B cell (primary cell): ENCODE data around the gene CANX. TPM values are rescaled to one million over a fixed set of nuclear protein-coding genes. Genes with fewer than 3 reads are reported as not detected.

Source experiments
- ATAC-seq: fragments of 200-7000 bp; cut with Tn5 transposase; one replicate; pipeline ENCODE4 v1.10.0; 2021; ENCODE audit warnings: low read depth, mild to moderate bottlenecking, moderate number of reproducible peaks, moderate library complexity
- CTCF ChIA-PET: fragments of 350-600 bp; sonication (Branson Sonifier 250); formaldehyde crosslinking; loops from one replicate; lab custom pipeline; 2021; ENCODE audit warnings: antibody characterized with exemption, inconsistent platforms; lab: Charles Lee
- POLR2A ChIA-PET: fragments of 350-600 bp; sonication (Branson Sonifier 250); formaldehyde crosslinking; loops from one replicate; lab custom pipeline; 2021; ENCODE audit warnings: antibody characterized with exemption; lab: Charles Lee
- DNase-seq: peaks from one replicate; pipeline ENCODE4 v3.0.0; 2013
- H2AFZ ChIP-seq: 2 replicates; pipeline ENCODE4 v1.6.1; 2012; ENCODE audit warnings: mild to moderate bottlenecking, low read depth, low read length; ENCODE audit not compliant: insufficient read depth, poor library complexity, severe bottlenecking
- H3K27ac ChIP-seq, 2 donors: 1 replicate in 1 of 2; 2 replicates in 1 of 2; pipeline ENCODE4 v1.5.1; 2012 to 2013; ENCODE audit warnings: low read length in 2 of 2, mild to moderate bottlenecking in 2 of 2, moderate library complexity in 1 of 2
- H3K27me3 ChIP-seq, 4 experiments: fragments of 200-600 bp in 1 of 4; sonication (generic) in 1 of 4; replicated peaks in 1 of 4; 1 replicate in 2 of 4; 2 replicates in 2 of 4; pipeline versions ENCODE4 v1.6.1 to v1.7.0; 2013 to 2016; ENCODE audit warnings: low read length in 3 of 4, mild to moderate bottlenecking in 2 of 4, mixed read lengths in 1 of 4, moderate library complexity in 1 of 4; ENCODE audit not compliant: insufficient read depth in 4 of 4, control insufficient read depth in 3 of 4; ENCODE audit errors: control extremely low read depth in 1 of 4
- H3K36me3 ChIP-seq, 2 experiments: replicated peaks in 1 of 2; 1 replicate in 1 of 2; 2 replicates in 1 of 2; pipeline versions ENCODE4 v1.6.1 to v1.7.1; 2013; ENCODE audit warnings: low read length in 1 of 2; ENCODE audit not compliant: insufficient read depth in 2 of 2, control insufficient read depth in 1 of 2; ENCODE audit errors: control extremely low read depth in 1 of 2, extremely low read depth in 1 of 2
- H3K4me1 ChIP-seq, 2 donors: fragments of 200-600 bp in 1 of 2; sonication (generic) in 1 of 2; 1 replicate in 1 of 2; 2 replicates in 1 of 2; pipeline versions ENCODE4 v1.5.1 to v1.6.1; 2013 to 2017; ENCODE audit warnings: low read length in 2 of 2; ENCODE audit not compliant: control insufficient read depth in 2 of 2, insufficient read depth in 2 of 2
- H3K4me2 ChIP-seq: replicated peaks from 2 replicates; pipeline ENCODE3; 2012; ENCODE audit warnings: mild to moderate bottlenecking, low read depth, low read length; ENCODE audit not compliant: poor library complexity, severe bottlenecking
- H3K4me3 ChIP-seq, 5 experiments: fragments of 200-600 bp in 1 of 5; sonication (generic) in 1 of 5; 1 replicate in 3 of 5; 2 replicates in 2 of 5; pipeline versions ENCODE4 v1.5.1 to v1.7.0; 2011 to 2016; ENCODE audit warnings: low read length in 4 of 5, mild to moderate bottlenecking in 4 of 5, low read depth in 2 of 5, control low read depth in 1 of 5, moderate library complexity in 1 of 5; ENCODE audit not compliant: insufficient read depth in 1 of 5; ENCODE audit errors: control extremely low read depth in 1 of 5, extremely low read depth in 1 of 5
- H3K79me2 ChIP-seq: fragments of 200-600 bp; sonication (generic); one replicate; pipeline ENCODE4 v1.6.0; 2016; ENCODE audit warnings: low read length; ENCODE audit not compliant: control insufficient read depth, insufficient read depth
- H3K9ac ChIP-seq: fragments of 200-600 bp; sonication (generic); 2 replicates; pipeline ENCODE4 v1.6.1; 2017; ENCODE audit warnings: mild to moderate bottlenecking, low read length, moderate library complexity
- H3K9me3 ChIP-seq, 3 donors: one replicate each; pipeline versions ENCODE4 v1.6.1 to v1.7.1; 2013; ENCODE audit warnings: low read length in 2 of 3; ENCODE audit not compliant: control insufficient read depth in 2 of 3, insufficient read depth in 1 of 3; ENCODE audit errors: control extremely low read depth in 1 of 3
- H4K20me1 ChIP-seq: 2 replicates; pipeline ENCODE4 v1.6.0; 2012; ENCODE audit warnings: mild to moderate bottlenecking, low read length; ENCODE audit not compliant: insufficient read depth, control insufficient read depth, poor library complexity, severe bottlenecking
- H3K27ac Mint-ChIP-seq: one replicate; pipeline ENCODE4 v1.8.0; 2021; ENCODE audit warnings: mixed read lengths
- H3K27me3 Mint-ChIP-seq: one replicate; pipeline ENCODE4 v1.8.0; 2021; ENCODE audit warnings: mixed read lengths
- H3K4me1 Mint-ChIP-seq: one replicate; pipeline ENCODE4 v1.8.0; 2021; ENCODE audit warnings: mixed read lengths
- H3K4me3 Mint-ChIP-seq: one replicate; pipeline ENCODE4 v1.8.0; 2021; ENCODE audit warnings: mixed read lengths
- H3K9me3 Mint-ChIP-seq: one replicate; pipeline ENCODE4 v1.8.0; 2022; ENCODE audit warnings: mixed read lengths; ENCODE audit not compliant: insufficient read depth
- EZH2 ChIP-seq: IDR thresholded peaks from 2 replicates; pipeline ENCODE4 v1.6.1; 2012; ENCODE audit warnings: borderline replicate concordance, low read depth, mild to moderate bottlenecking, moderate library complexity, low read length; ENCODE audit not compliant: insufficient read depth, poor library complexity, severe bottlenecking
- WGBS: methylation state at CpG from one replicate; pipeline ENCODE4 v1.1.5; 2013; ENCODE audit warnings: missing lambda C conversion rate; ENCODE audit not compliant: insufficient coverage; 5-methylcytosine and 5-hydroxymethylcytosine counted together
- intact Hi-C: fragments of 100-400 bp; cut with micrococcal nuclease; formaldehyde crosslinking; loops from one replicate; pipeline ENCODE4 v1.10.0; 2022
- polyA plus RNA-seq: library from polyadenylated mRNA; depleted of rRNA; stranded (reverse); fragments of >200 nt; gene quantifications from 2 replicates; pipeline ENCODE4 v1.2.3, GENCODE V29; 2012
- total RNA-seq, 2 donors: library from RNA; stranded (reverse); fragments of 120-200 nt in 1 of 2; gene quantifications; 1 replicate in 1 of 2; 2 replicates in 1 of 2; pipeline versions ENCODE4 v1.2.3 to v1.2.4, GENCODE V29; 2013 to 2022
- TF ChIP-seq, protein P1 (sequence below): fragments of 200-600 bp; IDR thresholded peaks from one replicate; pipeline ENCODE4 v1.8.0; 2022; ENCODE audit warnings: antibody characterized with exemption, mild to moderate bottlenecking

CANX gene
- total and polyA plus RNA-seq, 2 donors (not counting 1 experiment from before 2014, with no cell fraction given), result 21.0 to 179 TPM

GRCh38 chr5:179766726-179767455 lies 68.1 kb downstream of the CANX start:
- intact Hi-C loops, result no loop called here
- no peak overlapping the region for H3K4me2 ChIP-seq
- H3K79me2 ChIP-seq, result peaks cover 77% of the 10 kb centered on the region
- Mint-ChIP-seq H3K4me1 (peaks cover 25% of the 10 kb centered on the region), H3K4me3 (no peak overlapping the region), H3K27me3 (no peaks in the 10 kb centered on the region), H3K9me3 (no peaks in the 10 kb centered on the region), H3K27ac (no peak overlapping the region)
- no peaks in the 10 kb centered on the region for H3K27me3 ChIP-seq
- no peak for TF ChIP-seq EZH2
- TF ChIP-seq, protein P1, sequence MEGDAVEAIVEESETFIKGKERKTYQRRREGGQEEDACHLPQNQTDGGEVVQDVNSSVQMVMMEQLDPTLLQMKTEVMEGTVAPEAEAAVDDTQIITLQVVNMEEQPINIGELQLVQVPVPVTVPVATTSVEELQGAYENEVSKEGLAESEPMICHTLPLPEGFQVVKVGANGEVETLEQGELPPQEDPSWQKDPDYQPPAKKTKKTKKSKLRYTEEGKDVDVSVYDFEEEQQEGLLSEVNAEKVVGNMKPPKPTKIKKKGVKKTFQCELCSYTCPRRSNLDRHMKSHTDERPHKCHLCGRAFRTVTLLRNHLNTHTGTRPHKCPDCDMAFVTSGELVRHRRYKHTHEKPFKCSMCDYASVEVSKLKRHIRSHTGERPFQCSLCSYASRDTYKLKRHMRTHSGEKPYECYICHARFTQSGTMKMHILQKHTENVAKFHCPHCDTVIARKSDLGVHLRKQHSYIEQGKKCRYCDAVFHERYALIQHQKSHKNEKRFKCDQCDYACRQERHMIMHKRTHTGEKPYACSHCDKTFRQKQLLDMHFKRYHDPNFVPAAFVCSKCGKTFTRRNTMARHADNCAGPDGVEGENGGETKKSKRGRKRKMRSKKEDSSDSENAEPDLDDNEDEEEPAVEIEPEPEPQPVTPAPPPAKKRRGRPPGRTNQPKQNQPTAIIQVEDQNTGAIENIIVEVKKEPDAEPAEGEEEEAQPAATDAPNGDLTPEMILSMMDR, result no peak
- H3K27ac ChIP-seq, result no peak overlapping the region
- ChIA-PET CTCF (interaction anchor here (0.6 to 1.7 kb wide), 6 partner anchors 13 to 1080 kb away, joined by 3 to 8 read pairs (median 3); no protein-coding TSS in a partner anchor), POLR2A (interaction anchor here (0.7 kb wide), 1 partner anchor 92 kb away, joined by 5 read pairs; the partner anchor contains the start of gene MRNIP)
- DNase-seq, result no peak
- H2AFZ ChIP-seq, result no peak overlapping the region
- H3K9ac ChIP-seq, result no peak overlapping the region
- H4K20me1 ChIP-seq, result peaks cover 61% of the 10 kb centered on the region
- peaks cover 10 to 13% of the 10 kb centered on the region in 2 donors for H3K4me1 ChIP-seq
- no peak for ATAC-seq
- H3K36me3 ChIP-seq, result peaks cover 3 to 65% of the 10 kb centered on the region in 2 experiments
- no peak overlapping the region for H3K4me3 ChIP-seq
- 76% methylated on average over 7 of the region's 12 CpGs for WGBS
- H3K9me3 ChIP-seq, result no peaks in the 10 kb centered on the region

DNA sequence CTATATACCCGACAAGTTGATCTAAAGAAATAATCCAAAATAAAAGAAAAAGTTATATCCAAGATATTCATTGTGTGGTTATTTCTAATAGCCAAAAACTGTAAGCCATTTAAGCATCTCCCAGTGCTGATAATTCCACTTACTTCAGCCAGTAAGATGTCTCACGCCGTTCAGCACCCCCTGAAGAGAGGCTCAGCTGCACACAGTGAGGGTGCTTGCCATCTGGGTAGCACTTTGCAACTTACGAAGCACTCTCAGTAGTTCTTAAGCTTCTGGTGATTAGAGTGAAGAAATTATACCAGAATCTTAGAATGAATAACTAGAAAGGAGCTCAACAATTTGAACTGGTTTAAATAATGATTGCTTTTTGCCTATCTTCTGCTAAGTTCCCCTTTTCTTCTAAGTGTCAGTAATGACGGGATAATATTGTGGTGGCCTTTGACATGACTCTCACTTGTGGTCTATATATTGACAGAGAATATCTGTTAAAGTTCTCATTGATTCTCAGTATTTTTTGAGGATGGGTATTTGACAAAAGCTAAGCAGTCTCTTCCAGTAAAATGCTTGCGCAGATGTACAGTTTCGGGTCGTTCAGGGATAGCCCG lies 68.8 kb downstream of the CANX start:
- no peak for DNase-seq
- TF ChIP-seq, protein P1, result no peak
- TF ChIP-seq EZH2, result no peak
- H2AFZ ChIP-seq, result no peak overlapping the region
- no peak overlapping the region for H3K4me2 ChIP-seq
- POLR2A ChIA-PET, result no interaction called here
- CTCF ChIA-PET, result interaction anchor here (0.6 to 1.5 kb wide), 3 partner anchors 12 to 69 kb away, joined by 3 to 5 read pairs (median 3); no protein-coding TSS in a partner anchor
- peaks cover 3 to 6% of the 10 kb centered on the region in 2 donors for H3K4me1 ChIP-seq
- peaks cover 54% of the 10 kb centered on the region for H4K20me1 ChIP-seq
- H3K27me3 ChIP-seq, result no peaks in the 10 kb centered on the region
- WGBS, result 97% methylated on average over 5 of the region's 9 CpGs
- H3K4me1 Mint-ChIP-seq, result peaks cover 18% of the 10 kb centered on the region
- H3K27ac ChIP-seq, result no peak overlapping the region
- no peak for ATAC-seq
- no peak overlapping the region for H3K9ac ChIP-seq
- H3K9me3 ChIP-seq, result no peaks in the 10 kb centered on the region
- H3K4me3 ChIP-seq, result no peak overlapping the region
- H3K27ac Mint-ChIP-seq, result no peak overlapping the region
- no peaks in the 10 kb centered on the region for H3K27me3 Mint-ChIP-seq
- intact Hi-C loops, result no loop called here
- no peaks in the 10 kb centered on the region for H3K9me3 Mint-ChIP-seq
- peaks cover 3 to 70% of the 10 kb centered on the region in 2 experiments for H3K36me3 ChIP-seq
- peaks cover 71% of the 10 kb centered on the region for H3K79me2 ChIP-seq
- H3K4me3 Mint-ChIP-seq, result no peak overlapping the region
